Measurements from ENCODE around the gene KCNJ8. TPM values are rescaled to one million over a fixed set of nuclear protein-coding genes. Genes with fewer than 3 reads are reported as not detected.
"Not testable (repeated sequence)": the region's sequence is repeated elsewhere in the genome, so short reads cannot be mapped to it uniquely, and the experiment has no call there.

KCNJ8 gene
- total RNA-seq, 1 donor from 2014 or later: 27.8 TPM

- no peaks in the 10 kb centered on the region for H3K27me3 ChIP-seq
- H3K36me3 ChIP-seq: no peaks in the 10 kb centered on the region
- no peaks in the 10 kb centered on the region for H3K9me3 ChIP-seq
- no peak overlapping the region for H3K4me3 ChIP-seq
- H3K27ac ChIP-seq: no peak overlapping the region
- TF ChIP-seq, protein P1, sequence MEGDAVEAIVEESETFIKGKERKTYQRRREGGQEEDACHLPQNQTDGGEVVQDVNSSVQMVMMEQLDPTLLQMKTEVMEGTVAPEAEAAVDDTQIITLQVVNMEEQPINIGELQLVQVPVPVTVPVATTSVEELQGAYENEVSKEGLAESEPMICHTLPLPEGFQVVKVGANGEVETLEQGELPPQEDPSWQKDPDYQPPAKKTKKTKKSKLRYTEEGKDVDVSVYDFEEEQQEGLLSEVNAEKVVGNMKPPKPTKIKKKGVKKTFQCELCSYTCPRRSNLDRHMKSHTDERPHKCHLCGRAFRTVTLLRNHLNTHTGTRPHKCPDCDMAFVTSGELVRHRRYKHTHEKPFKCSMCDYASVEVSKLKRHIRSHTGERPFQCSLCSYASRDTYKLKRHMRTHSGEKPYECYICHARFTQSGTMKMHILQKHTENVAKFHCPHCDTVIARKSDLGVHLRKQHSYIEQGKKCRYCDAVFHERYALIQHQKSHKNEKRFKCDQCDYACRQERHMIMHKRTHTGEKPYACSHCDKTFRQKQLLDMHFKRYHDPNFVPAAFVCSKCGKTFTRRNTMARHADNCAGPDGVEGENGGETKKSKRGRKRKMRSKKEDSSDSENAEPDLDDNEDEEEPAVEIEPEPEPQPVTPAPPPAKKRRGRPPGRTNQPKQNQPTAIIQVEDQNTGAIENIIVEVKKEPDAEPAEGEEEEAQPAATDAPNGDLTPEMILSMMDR (IDR thresholded peaks at IDR 0.05): no peak
- peaks cover 3 to 6% of the 10 kb centered on the region in 2 donors for H3K4me1 ChIP-seq
- intact Hi-C loops (cut with DNase I): loop anchor here (5.0 kb wide), 1 partner anchor 38 kb away; no protein-coding TSS in a partner anchor
- no peak for DNase-seq (ENCODE audit: low spot score in 2 of 2)
Observed at GRCh38 chr12:21815306-21816062, 41.0 kb upstream of the KCNJ8 start.

DNA sequence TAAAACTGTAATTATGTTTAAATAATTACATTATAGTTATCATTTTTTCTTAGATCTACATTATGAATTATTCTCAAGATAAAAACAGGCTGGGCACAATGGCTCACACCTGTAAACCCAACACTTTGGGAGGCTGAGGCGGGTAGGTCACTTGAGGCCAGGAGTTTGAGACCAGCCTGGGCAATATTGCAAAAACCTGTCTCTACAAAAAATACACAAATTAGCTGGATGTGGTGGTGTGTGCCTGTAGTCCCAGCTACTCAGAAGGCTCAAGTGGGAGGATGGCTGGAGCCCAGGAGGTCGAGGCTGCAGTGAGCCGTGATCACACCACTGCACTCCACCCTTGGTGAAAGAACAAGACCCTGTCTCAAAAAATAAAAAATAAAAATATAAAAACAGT lies 40.3 kb upstream of the KCNJ8 start:
- intact Hi-C loops (cut with DNase I): loop anchor here (5.0 kb wide), 1 partner anchor 38 kb away; no protein-coding TSS in a partner anchor
- Histone ChIP-seq H3K4me3 (no peak overlapping the region), H3K9me3 (no peaks in the 10 kb centered on the region), H3K36me3 (no peaks in the 10 kb centered on the region), H3K27ac (no peak overlapping the region), H3K4me1 (peaks cover 3 to 6% of the 10 kb centered on the region in 2 donors), H3K27me3 (no peaks in the 10 kb centered on the region)
- TF ChIP-seq, protein P1 (IDR thresholded peaks at IDR 0.05): no peak
- DNase-seq (ENCODE audit: low spot score in 2 of 2): no peak

GRCh38 chr12:21814327-21814726 lies 39.8 kb upstream of the KCNJ8 start:
- H3K4me3 ChIP-seq: no peak overlapping the region
- intact Hi-C loops (cut with DNase I): no loop called here
- no peaks in the 10 kb centered on the region for H3K36me3 ChIP-seq
- no peak overlapping the region for H3K27ac ChIP-seq
- H3K9me3 ChIP-seq: no peaks in the 10 kb centered on the region
- TF ChIP-seq, protein P1 (IDR thresholded peaks at IDR 0.05): no peak
- H3K4me1 ChIP-seq: peaks cover 3 to 6% of the 10 kb centered on the region in 2 donors
- no peak for DNase-seq (ENCODE audit: low spot score in 2 of 2)
- no peaks in the 10 kb centered on the region for H3K27me3 ChIP-seq

GRCh38 chr12:21813751-21814150 lies 39.2 kb upstream of the KCNJ8 start:
- Histone ChIP-seq H3K4me3 (no peak overlapping the region), H3K27ac (no peak overlapping the region), H3K4me1 (peaks cover 3 to 6% of the 10 kb centered on the region in 2 donors), H3K9me3 (no peaks in the 10 kb centered on the region), H3K36me3 (no peaks in the 10 kb centered on the region), H3K27me3 (no peaks in the 10 kb centered on the region)
- no peak for DNase-seq (ENCODE audit: low spot score in 2 of 2)
- intact Hi-C loops (cut with DNase I): no loop called here
- TF ChIP-seq, protein P1 (IDR thresholded peaks at IDR 0.05): no peak

DNA sequence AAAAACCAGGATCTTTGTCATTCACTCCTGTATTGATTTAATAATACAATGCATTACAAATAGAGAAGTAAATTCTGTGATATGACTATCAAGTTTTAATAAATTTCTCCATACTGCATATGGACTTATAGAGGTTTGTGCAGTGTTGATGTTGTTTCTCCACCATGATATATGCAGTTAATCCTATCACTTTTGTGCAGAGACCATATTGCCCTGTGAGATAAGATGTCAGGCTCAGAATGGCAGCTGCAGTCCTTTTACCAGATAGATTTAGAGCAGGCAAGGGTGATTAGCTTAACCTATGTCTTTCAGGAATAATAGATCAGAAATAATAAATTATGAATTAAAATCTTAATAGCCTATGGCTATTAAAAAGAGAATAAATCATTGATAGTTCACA lies 38.6 kb upstream of the KCNJ8 start:
- no peak overlapping the region for H3K4me3 ChIP-seq
- intact Hi-C loops (cut with DNase I): no loop called here
- H3K36me3 ChIP-seq: no peaks in the 10 kb centered on the region
- H3K9me3 ChIP-seq: no peaks in the 10 kb centered on the region
- no peak for DNase-seq (ENCODE audit: low spot score in 2 of 2)
- H3K27ac ChIP-seq: no peak overlapping the region
- TF ChIP-seq, protein P1 (IDR thresholded peaks at IDR 0.05): no peak
- no peaks in the 10 kb centered on the region for H3K27me3 ChIP-seq
- peaks cover 3 to 6% of the 10 kb centered on the region in 2 donors for H3K4me1 ChIP-seq

DNA sequence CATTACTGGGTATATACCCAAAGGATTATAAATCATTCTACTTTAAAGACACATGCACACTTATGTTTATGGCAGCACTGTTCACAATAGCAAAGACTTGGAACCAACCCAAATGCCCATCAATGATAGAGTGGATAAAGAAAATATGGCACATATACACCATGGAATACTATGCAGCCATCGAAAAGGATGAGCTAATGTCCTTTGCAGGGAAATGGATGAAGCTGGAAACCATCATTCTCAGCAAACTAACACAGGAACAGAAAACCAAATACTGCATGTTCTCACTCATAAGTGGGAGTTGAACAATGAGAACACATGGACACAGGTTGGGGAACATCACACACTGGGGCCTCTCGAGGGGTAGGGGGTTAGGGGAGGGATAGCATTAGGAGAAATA lies 37.8 kb upstream of the KCNJ8 start:
- H3K9me3 ChIP-seq; H3K27ac ChIP-seq; DNase-seq (ENCODE audit: low spot score in 2 of 2); H3K4me3 ChIP-seq; H3K4me1 ChIP-seq; intact Hi-C loops (cut with DNase I); H3K36me3 ChIP-seq; H3K27me3 ChIP-seq: not testable (repeated sequence)
